Natural killer cell (primary cell): Measurements from ENCODE around the gene SMAD3. TPM values are rescaled to one million over a fixed set of nuclear protein-coding genes. Genes with fewer than 3 reads are reported as not detected.

ENCODE experiments used
- ATAC-seq, 3 donors: fragments of 150-1000 bp in 2 of 3; fragments of 200-7000 bp in 1 of 3; cut with Tn5 transposase; 1 replicate in 1 of 3; 2 replicates in 2 of 3; pipeline ENCODE4 v1.10.0; 2021; ENCODE audit warnings: mild to moderate bottlenecking in 2 of 3, moderate library complexity in 2 of 3
- DNase-seq, 2 donors: peaks; one replicate each; pipeline versions ENCODE4 v3.0.0 to v3.0.0-alpha.2; 2013 to 2021; ENCODE audit warnings: mixed read lengths in 1 of 2
- H3K27ac ChIP-seq: one replicate; pipeline ENCODE4 v1.5.1; 2013; ENCODE audit warnings: mild to moderate bottlenecking, low read length
- H3K27me3 ChIP-seq: one replicate; pipeline ENCODE4 v1.6.1; 2013; ENCODE audit warnings: low read length; ENCODE audit not compliant: control insufficient read depth, insufficient read depth
- H3K36me3 ChIP-seq: one replicate; pipeline ENCODE4 v1.6.1; 2013; ENCODE audit warnings: low read length; ENCODE audit not compliant: control insufficient read depth, insufficient read depth
- H3K4me1 ChIP-seq: one replicate; pipeline ENCODE4 v1.6.1; 2013; ENCODE audit warnings: low read length; ENCODE audit not compliant: control insufficient read depth, insufficient read depth
- H3K4me3 ChIP-seq: one replicate; pipeline ENCODE4 v1.5.1; 2013; ENCODE audit warnings: low read length
- H3K9me3 ChIP-seq: one replicate; pipeline ENCODE4 v1.6.1; 2013; ENCODE audit warnings: low read length; ENCODE audit not compliant: control insufficient read depth, insufficient read depth
- H3K27ac Mint-ChIP-seq, 2 donors: one replicate each; pipeline ENCODE4 v1.8.0; 2022; ENCODE audit warnings: mild to moderate bottlenecking in 2 of 2, mixed read lengths in 2 of 2, moderate library complexity in 1 of 2
- H3K27me3 Mint-ChIP-seq, 2 donors: one replicate each; pipeline ENCODE4 v1.8.0; 2022; ENCODE audit warnings: low read depth in 2 of 2, mixed read lengths in 2 of 2
- H3K36me3 Mint-ChIP-seq: one replicate; pipeline ENCODE4 v1.8.0; 2022; ENCODE audit warnings: mixed read lengths
- H3K4me1 Mint-ChIP-seq, 2 donors: one replicate each; pipeline ENCODE4 v1.8.0; 2022; ENCODE audit warnings: mixed read lengths in 2 of 2
- H3K4me3 Mint-ChIP-seq: one replicate; pipeline ENCODE4 v1.8.0; 2022; ENCODE audit warnings: mild to moderate bottlenecking, moderate library complexity, mixed read lengths
- H3K9me3 Mint-ChIP-seq, 2 donors: one replicate each; pipeline ENCODE4 v1.8.0; 2022; ENCODE audit warnings: mixed read lengths in 2 of 2
- CTCF ChIP-seq: fragments of 200-600 bp; IDR thresholded peaks from one replicate; pipeline ENCODE4 v1.8.0; 2022; ENCODE audit warnings: antibody characterized with exemption
- WGBS: methylation state at CpG from one replicate; pipeline ENCODE4 v1.1.7; 2013; ENCODE audit warnings: missing lambda C conversion rate; ENCODE audit not compliant: insufficient coverage; 5-methylcytosine and 5-hydroxymethylcytosine counted together
- intact Hi-C: fragments of 100-400 bp; cut with micrococcal nuclease; formaldehyde crosslinking; loops from one replicate; pipeline ENCODE4 v1.14.2; 2022
- total RNA-seq, 4 donors: library from RNA; stranded (reverse); fragments of 120-200 nt in 1 of 4; gene quantifications; one replicate each; pipeline versions ENCODE4 v1.2.3 to v1.2.4, GENCODE V29; 2013 to 2022

Gene SMAD3
- total RNA-seq, 3 donors from 2014 or later (not counting 1 experiment from before 2014, with no cell fraction given), result 47.1 to 72.6 (median 63.0) TPM

GRCh38 chr15:67198157-67198754, 132.9 kb downstream of the SMAD3 start:
- Histone ChIP-seq H3K27ac (no peak overlapping the region), H3K4me1 (no peaks in the 10 kb centered on the region), H3K9me3 (no peaks in the 10 kb centered on the region), H3K36me3 (peaks cover 28% of the 10 kb centered on the region), H3K27me3 (no peaks in the 10 kb centered on the region), H3K4me3 (no peak overlapping the region)
- no peaks in the 10 kb centered on the region for H3K27me3 Mint-ChIP-seq
- H3K27ac Mint-ChIP-seq, result peak overlapping the region; percentile 27 to 55
- H3K9me3 Mint-ChIP-seq, result no peaks in the 10 kb centered on the region
- no peak for DNase-seq
- no peak for TF ChIP-seq CTCF
- peaks cover 17 to 22% of the 10 kb centered on the region in 2 donors for H3K4me1 Mint-ChIP-seq
- H3K36me3 Mint-ChIP-seq, result peaks cover 13% of the 10 kb centered on the region
- no peak overlapping the region for H3K4me3 Mint-ChIP-seq
- intact Hi-C loops, result no loop called here
- WGBS, result 86% methylated on average over 7 of the region's 7 CpGs
- no peak for ATAC-seq

GRCh38 chr15:67199391-67199790, 134.0 kb downstream of the SMAD3 start:
- no peak for TF ChIP-seq CTCF
- Mint-ChIP-seq H3K9me3 (no peaks in the 10 kb centered on the region), H3K27me3 (no peaks in the 10 kb centered on the region), H3K27ac (no peak overlapping the region), H3K4me1 (peaks cover 17 to 22% of the 10 kb centered on the region in 2 donors), H3K4me3 (no peak overlapping the region), H3K36me3 (peaks cover 13% of the 10 kb centered on the region)
- intact Hi-C loops, result no loop called here
- Histone ChIP-seq H3K36me3 (peaks cover 32% of the 10 kb centered on the region), H3K9me3 (no peaks in the 10 kb centered on the region), H3K27ac (no peak overlapping the region), H3K4me3 (no peak overlapping the region), H3K4me1 (no peaks in the 10 kb centered on the region), H3K27me3 (no peaks in the 10 kb centered on the region)
- WGBS, result 97% methylated on average over 2 of the region's 4 CpGs
- no peak for ATAC-seq
- no peak for DNase-seq

GRCh38 chr15:67199881-67200763, 134.7 kb downstream of the SMAD3 start:
- ATAC-seq (no peak), DNase-seq (no peak)
- Histone ChIP-seq H3K4me3 (no peak overlapping the region), H3K36me3 (peaks cover 30% of the 10 kb centered on the region), H3K27me3 (no peaks in the 10 kb centered on the region), H3K4me1 (no peaks in the 10 kb centered on the region), H3K27ac (no peak overlapping the region), H3K9me3 (no peaks in the 10 kb centered on the region)
- Mint-ChIP-seq H3K4me3 (no peak overlapping the region), H3K9me3 (no peaks in the 10 kb centered on the region), H3K27me3 (no peaks in the 10 kb centered on the region), H3K36me3 (peaks cover 20% of the 10 kb centered on the region), H3K4me1 (peaks cover 17 to 22% of the 10 kb centered on the region in 2 donors), H3K27ac (no peak overlapping the region)
- 80% methylated on average over 8 of the region's 8 CpGs for WGBS
- TF ChIP-seq CTCF, result no peak
- intact Hi-C loops, result no loop called here
